ENCODE results near the gene ESYT2. TPM values are rescaled to one million over a fixed set of nuclear protein-coding genes. Genes with fewer than 3 reads are reported as not detected.
A peak's percentile ranks its signal among the peaks of the same experiment; 100 is the strongest.

The ESYT2 gene
- total RNA-seq, 1 donor from 2014 or later: 60.9 TPM

GRCh38 chr7:158802535-158803366, 26.6 kb downstream of the ESYT2 start:
- Histone ChIP-seq H3K9ac (ENCODE audit: low read length) (no peak overlapping the region), H2AFZ (ENCODE audit: low read depth, low read length) (no peak overlapping the region), H3K4me2 (ENCODE audit: low read length) (peak overlapping the region; percentile 32), H3K36me3 (ENCODE audit: insufficient read depth, low read length) (peaks cover 4% of the 10 kb centered on the region), H3K4me3 (ENCODE audit: insufficient read depth, low read depth, low read length) (no peak overlapping the region), H3K9me3 (ENCODE audit: insufficient read depth, low read depth, low read length) (no peaks in the 10 kb centered on the region), H4K20me1 (ENCODE audit: insufficient read depth, low read length) (peaks cover 8% of the 10 kb centered on the region), H3K4me1 (ENCODE audit: insufficient read depth, low read length) (peaks cover 13% of the 10 kb centered on the region), H3K27me3 (ENCODE audit: insufficient read depth, low read length) (no peaks in the 10 kb centered on the region), H3K27ac (ENCODE audit: low read depth, low read length) (peak overlapping the region; percentile 48), H3K79me2 (ENCODE audit: insufficient read depth, low read length) (peaks cover 73% of the 10 kb centered on the region)
- no peaks in the 10 kb centered on the region for H3K27me3 Mint-ChIP-seq (ENCODE audit: low read depth, unreplicated experiment)
- TF ChIP-seq EZH2 (IDR thresholded peaks at IDR 0.05; ENCODE audit: insufficient read depth, low read length): no peak
- TF ChIP-seq CTCF (IDR thresholded peaks at IDR 0.05; ENCODE audit: insufficient read depth, low read depth, low read length): no peak
- H3K36me3 Mint-ChIP-seq (ENCODE audit: low read depth, unreplicated experiment): peaks cover 14% of the 10 kb centered on the region
- H3K9me3 Mint-ChIP-seq (ENCODE audit: unreplicated experiment): no peaks in the 10 kb centered on the region
- DNase-seq (ENCODE audit: low read depth) (peak; percentile 67), FAIRE-seq (no peak)
- H3K4me3 Mint-ChIP-seq (ENCODE audit: unreplicated experiment): no peak overlapping the region
- H3K27ac Mint-ChIP-seq (ENCODE audit: unreplicated experiment): peak overlapping the region; percentile 95
- peaks cover 25% of the 10 kb centered on the region for H3K4me1 Mint-ChIP-seq (ENCODE audit: low read depth, unreplicated experiment)

GRCh38 chr7:158798741-158799140, 30.6 kb downstream of the ESYT2 start:
- Histone ChIP-seq H3K79me2 (ENCODE audit: insufficient read depth, low read length) (peaks cover 52% of the 10 kb centered on the region), H3K36me3 (ENCODE audit: insufficient read depth, low read length) (peaks cover 14% of the 10 kb centered on the region), H3K4me2 (ENCODE audit: low read length) (no peak overlapping the region), H4K20me1 (ENCODE audit: insufficient read depth, low read length) (peaks cover 14% of the 10 kb centered on the region), H3K9ac (ENCODE audit: low read length) (no peak overlapping the region), H3K4me3 (ENCODE audit: insufficient read depth, low read depth, low read length) (no peak overlapping the region), H3K9me3 (ENCODE audit: insufficient read depth, low read depth, low read length) (no peaks in the 10 kb centered on the region), H3K4me1 (ENCODE audit: insufficient read depth, low read length) (peaks cover 13% of the 10 kb centered on the region), H3K27me3 (ENCODE audit: insufficient read depth, low read length) (no peaks in the 10 kb centered on the region), H2AFZ (ENCODE audit: low read depth, low read length) (no peak overlapping the region), H3K27ac (ENCODE audit: low read depth, low read length) (no peak overlapping the region)
- no peak for TF ChIP-seq CTCF (IDR thresholded peaks at IDR 0.05; ENCODE audit: insufficient read depth, low read depth, low read length)
- TF ChIP-seq EZH2 (IDR thresholded peaks at IDR 0.05; ENCODE audit: insufficient read depth, low read length): no peak
- Mint-ChIP-seq H3K4me1 (ENCODE audit: low read depth, unreplicated experiment) (peaks cover 20% of the 10 kb centered on the region), H3K36me3 (ENCODE audit: low read depth, unreplicated experiment) (peaks cover 18% of the 10 kb centered on the region), H3K27me3 (ENCODE audit: low read depth, unreplicated experiment) (no peaks in the 10 kb centered on the region), H3K4me3 (ENCODE audit: unreplicated experiment) (no peak overlapping the region), H3K27ac (ENCODE audit: unreplicated experiment) (no peak overlapping the region), H3K9me3 (ENCODE audit: unreplicated experiment) (no peaks in the 10 kb centered on the region)
- FAIRE-seq (no peak), DNase-seq (ENCODE audit: low read depth) (no peak)

- H3K79me2 ChIP-seq (ENCODE audit: insufficient read depth, low read length): peaks cover 36% of the 10 kb centered on the region
- FAIRE-seq (no peak), DNase-seq (ENCODE audit: low read depth) (no peak)
- no peak overlapping the region for H2AFZ ChIP-seq (ENCODE audit: low read depth, low read length)
- Mint-ChIP-seq H3K4me1 (ENCODE audit: low read depth, unreplicated experiment) (peaks cover 5% of the 10 kb centered on the region), H3K36me3 (ENCODE audit: low read depth, unreplicated experiment) (peaks cover 23% of the 10 kb centered on the region), H3K27ac (ENCODE audit: unreplicated experiment) (no peak overlapping the region), H3K27me3 (ENCODE audit: low read depth, unreplicated experiment) (no peaks in the 10 kb centered on the region), H3K9me3 (ENCODE audit: unreplicated experiment) (no peaks in the 10 kb centered on the region), H3K4me3 (ENCODE audit: unreplicated experiment) (no peak overlapping the region)
- no peaks in the 10 kb centered on the region for H3K27me3 ChIP-seq (ENCODE audit: insufficient read depth, low read length)
- H3K9me3 ChIP-seq (ENCODE audit: insufficient read depth, low read depth, low read length): no peaks in the 10 kb centered on the region
- TF ChIP-seq CTCF (IDR thresholded peaks at IDR 0.05; ENCODE audit: insufficient read depth, low read depth, low read length) (no peak), EZH2 (IDR thresholded peaks at IDR 0.05; ENCODE audit: insufficient read depth, low read length) (no peak)
- H4K20me1 ChIP-seq (ENCODE audit: insufficient read depth, low read length): peaks cover 11% of the 10 kb centered on the region
- H3K27ac ChIP-seq (ENCODE audit: low read depth, low read length): no peak overlapping the region
- H3K9ac ChIP-seq (ENCODE audit: low read length): no peak overlapping the region
- peaks cover 23% of the 10 kb centered on the region for H3K36me3 ChIP-seq (ENCODE audit: insufficient read depth, low read length)
- no peak overlapping the region for H3K4me2 ChIP-seq (ENCODE audit: low read length)
- no peak overlapping the region for H3K4me3 ChIP-seq (ENCODE audit: insufficient read depth, low read depth, low read length)
- no peaks in the 10 kb centered on the region for H3K4me1 ChIP-seq (ENCODE audit: insufficient read depth, low read length)
Measured at GRCh38 chr7:158796667-158797066, 32.6 kb downstream of the ESYT2 start.

All from astrocyte (in vitro differentiated cells and primary cell).